NCI-H2227 (cell line): ENCODE measurements around the gene MSRB3.
A peak's percentile ranks its signal among the peaks of the same experiment; 100 is the strongest.

Source experiments
- DNase-seq: peaks from one replicate; lab custom pipeline; 2025; ENCODE audit not compliant: unreplicated experiment; lab: John Stamatoyannopoulos, UW

MSRB3 gene

GRCh38 chr12:65324056-65324455 is 45.6 kb downstream of the MSRB3 start:
- DNase-seq, result no peak

- DNase-seq, result no peak
These were observed 46.1 kb downstream of the MSRB3 start for GRCh38 chr12:65324551-65324950.

GRCh38 chr12:65325183-65325582 is 46.7 kb downstream of the MSRB3 start:
- no peak for DNase-seq

GRCh38 chr12:65326616-65327015 is 48.1 kb downstream of the MSRB3 start:
- no peak for DNase-seq

- DNase-seq, result peak; percentile 17
These were observed 49.0 kb downstream of the MSRB3 start for GRCh38 chr12:65327207-65328076.

GRCh38 chr12:65329721-65330120 is 51.2 kb downstream of the MSRB3 start:
- DNase-seq, result no peak

GRCh38 chr12:65330331-65330730 is 51.8 kb downstream of the MSRB3 start:
- DNase-seq, result no peak

- no peak for DNase-seq
These were observed 53.0 kb downstream of the MSRB3 start for GRCh38 chr12:65331456-65331855.

- no peak for DNase-seq
These were observed 55.2 kb downstream of the MSRB3 start for GRCh38 chr12:65333649-65334048.

- DNase-seq, result no peak
These were observed 56.0 kb downstream of the MSRB3 start for GRCh38 chr12:65334521-65334920.

- DNase-seq, result no peak
These were observed 56.7 kb downstream of the MSRB3 start for GRCh38 chr12:65335021-65335714.

GRCh38 chr12:65335981-65336380 is 57.5 kb downstream of the MSRB3 start:
- no peak for DNase-seq

- no peak for DNase-seq
These were observed 60.7 kb downstream of the MSRB3 start for GRCh38 chr12:65339161-65339560.

- DNase-seq, result no peak
These were observed 64.7 kb downstream of the MSRB3 start for GRCh38 chr12:65343230-65343629.

- DNase-seq, result no peak
These were observed 65.3 kb downstream of the MSRB3 start for GRCh38 chr12:65343801-65344200.

GRCh38 chr12:65355461-65355860 is 77.0 kb downstream of the MSRB3 start:
- DNase-seq, result no peak

GRCh38 chr12:65362234-65363031 is 84.0 kb downstream of the MSRB3 start:
- no peak for DNase-seq

GRCh38 chr12:65364046-65364445 is 85.6 kb downstream of the MSRB3 start:
- no peak for DNase-seq

GRCh38 chr12:65367396-65367795 is 88.9 kb downstream of the MSRB3 start:
- DNase-seq, result no peak

GRCh38 chr12:65368055-65368454 is 89.6 kb downstream of the MSRB3 start:
- DNase-seq, result no peak

- DNase-seq, result no peak
These were observed 94.1 kb downstream of the MSRB3 start for GRCh38 chr12:65372574-65372973.

- no peak for DNase-seq
These were observed 105.8 kb downstream of the MSRB3 start for GRCh38 chr12:65384240-65384639.
